GM04503 (cell line): Measurements from ENCODE around the gene CDKN2A.

ENCODE experiments used
- DNase-seq: peaks from one replicate; pipeline ENCODE4 v3.0.0-alpha.2; 2012; ENCODE audit warnings: low read depth

CDKN2A gene

GRCh38 chr9:22005702-22006606 is 11.8 kb upstream of the CDKN2A start:
- no peak for DNase-seq

- DNase-seq = no peak
These were observed 11.0 kb upstream of the CDKN2A start for GRCh38 chr9:22005021-22005701.

- DNase-seq = no peak
These were observed 7.8 kb upstream of the CDKN2A start for GRCh38 chr9:22002038-22002437.

- DNase-seq = no peak
These were observed 3.8 kb upstream of the CDKN2A start for GRCh38 chr9:21998026-21998425.

- no peak for DNase-seq
These were observed 3.3 kb upstream of the CDKN2A start for GRCh38 chr9:21997480-21997879.

- no peak for DNase-seq
These were observed 2.7 kb upstream of the CDKN2A start for GRCh38 chr9:21996858-21997257.

- DNase-seq = no peak
These were observed 2.2 kb upstream of the CDKN2A start for GRCh38 chr9:21996438-21996837.

- no peak for DNase-seq
These were observed 1.6 kb upstream of the CDKN2A start for GRCh38 chr9:21995666-21996398.

GRCh38 chr9:21995006-21995665 is 944 bp upstream of the CDKN2A start:
- no peak for DNase-seq

GRCh38 chr9:21994556-21995005 is 389 bp upstream of the CDKN2A start, which contains the start of gene CDKN2B-AS1:
CDKN2B-AS1 (plus strand) TSS chr9:21994791.
- no peak for DNase-seq

GRCh38 chr9:21993007-21993406 is 1.2 kb downstream of the CDKN2A start:
- DNase-seq = no peak

- no peak for DNase-seq
These were observed 2.9 kb downstream of the CDKN2A start for GRCh38 chr9:21991072-21991959.

GRCh38 chr9:21989440-21990189 is 4.6 kb downstream of the CDKN2A start:
- no peak for DNase-seq

GRCh38 chr9:21988056-21988990 is 5.9 kb downstream of the CDKN2A start:
- no peak for DNase-seq

- DNase-seq = no peak
These were observed 8.1 kb downstream of the CDKN2A start for GRCh38 chr9:21985964-21986667.

GRCh38 chr9:21984101-21984500 is 10.1 kb downstream of the CDKN2A start:
- no peak for DNase-seq

GRCh38 chr9:21983561-21983935 is 10.6 kb downstream of the CDKN2A start:
- DNase-seq = no peak

- no peak for DNase-seq
These were observed 11.2 kb downstream of the CDKN2A start for GRCh38 chr9:21982861-21983560.
